Activated T-cell treated with anti-CD3 and anti-CD28 coated beads, Interleukin-2, amount 50 U/mL, for 1 hour (primary cell): ENCODE data around the gene TBC1D5.
"Not testable (repeated sequence)": the region's sequence is repeated elsewhere in the genome, so short reads cannot be mapped to it uniquely, and the experiment has no call there.

Experiments
- DNase-seq: peaks from one replicate; pipeline ENCODE4 v3.0.0-alpha.2; 2020

Gene TBC1D5

DNA sequence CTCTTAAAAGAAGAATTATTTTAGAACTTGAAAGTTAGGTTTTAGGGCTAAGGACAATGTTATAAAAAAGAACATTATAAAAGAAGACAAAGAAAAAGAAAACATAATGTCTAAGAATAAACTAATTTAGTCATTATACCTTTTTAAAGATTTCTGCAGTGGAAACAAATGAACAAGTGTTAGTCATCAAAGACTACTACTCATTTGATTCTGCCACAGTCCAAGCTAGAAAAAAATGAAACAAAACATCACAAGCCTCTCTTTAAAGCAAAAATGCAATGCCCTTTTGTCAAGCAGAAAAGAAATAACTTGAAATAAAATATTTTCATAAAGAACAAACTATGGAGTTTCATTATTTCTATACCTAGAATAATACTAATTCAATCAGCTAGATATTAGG lies 102.0 kb downstream of the TBC1D5 start:
- DNase-seq: no peak

DNA sequence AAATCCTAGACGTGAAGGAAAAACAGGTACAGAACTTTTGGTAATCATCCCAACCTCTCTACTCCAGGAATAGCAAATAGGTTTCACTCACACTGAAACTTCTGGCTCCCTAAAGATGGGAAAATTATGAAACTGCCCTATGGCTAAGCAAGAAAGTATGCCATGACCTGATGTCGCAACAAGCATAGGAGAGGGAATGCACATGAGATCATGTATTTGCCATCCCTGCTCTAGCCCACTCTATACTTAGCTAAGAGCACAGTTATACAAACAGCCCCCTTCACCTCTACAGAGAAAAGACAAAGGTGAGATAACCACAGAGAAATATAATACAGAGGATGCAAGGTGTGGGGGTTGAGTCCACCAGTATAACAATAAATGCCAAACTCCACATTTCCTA lies 102.7 kb downstream of the TBC1D5 start:
- no peak for DNase-seq

DNA sequence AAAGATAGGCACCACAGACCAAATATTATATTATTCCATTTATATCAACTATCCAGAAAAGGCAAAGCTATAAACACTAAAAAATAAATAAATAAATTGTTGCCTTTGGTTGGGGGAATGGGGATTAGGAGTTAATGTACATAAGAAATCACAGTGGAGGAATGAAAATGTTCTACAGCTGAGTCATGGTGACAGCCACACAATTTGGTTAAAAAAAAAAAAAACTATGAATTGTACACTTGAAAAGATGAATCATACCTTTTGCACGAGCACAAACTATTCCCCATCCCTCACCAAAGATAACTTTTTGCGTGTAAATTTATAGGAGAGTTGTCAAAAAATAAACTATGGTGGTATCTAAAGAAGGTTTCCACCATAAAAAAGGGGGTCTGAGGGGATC lies 103.2 kb downstream of the TBC1D5 start:
- no peak for DNase-seq

DNA sequence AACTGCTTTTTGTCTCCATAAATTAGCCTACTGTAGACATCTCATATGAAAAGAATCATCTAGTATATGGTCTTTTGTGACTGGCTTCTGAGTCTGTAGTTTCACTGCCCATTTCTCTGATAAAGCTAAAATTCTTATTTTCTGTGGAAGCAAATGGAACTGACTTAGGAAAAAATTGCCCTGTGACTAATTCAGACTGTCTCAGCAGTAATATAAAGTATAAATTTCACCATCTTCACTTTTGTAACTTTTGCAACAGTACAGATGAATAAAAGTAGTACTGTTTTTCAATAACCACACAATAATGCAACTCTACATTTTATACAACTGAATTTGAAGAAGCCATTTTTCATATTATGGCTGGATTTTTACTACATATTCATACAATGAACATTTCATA lies 104.1 kb downstream of the TBC1D5 start:
- no peak for DNase-seq

DNA sequence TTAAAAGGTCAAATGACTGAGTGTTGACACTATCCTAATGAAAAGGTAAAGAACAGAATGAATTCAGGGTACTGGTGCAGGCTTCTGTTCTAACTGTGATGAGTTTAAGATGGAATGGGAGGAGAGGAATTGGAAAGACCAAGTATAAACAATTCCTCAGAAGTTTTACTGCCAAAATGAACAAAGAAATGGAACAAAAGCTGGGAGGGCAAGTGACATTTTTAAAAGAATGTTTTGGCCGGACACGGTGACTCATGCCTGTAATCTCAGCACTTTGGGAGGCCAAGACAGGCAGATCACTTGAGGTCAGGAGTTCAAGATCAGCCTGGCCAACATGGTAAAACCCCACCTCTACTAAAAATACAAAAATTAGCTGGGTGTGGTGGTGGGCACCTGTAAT lies 106.8 kb downstream of the TBC1D5 start:
- not testable (repeated sequence) for DNase-seq

DNA sequence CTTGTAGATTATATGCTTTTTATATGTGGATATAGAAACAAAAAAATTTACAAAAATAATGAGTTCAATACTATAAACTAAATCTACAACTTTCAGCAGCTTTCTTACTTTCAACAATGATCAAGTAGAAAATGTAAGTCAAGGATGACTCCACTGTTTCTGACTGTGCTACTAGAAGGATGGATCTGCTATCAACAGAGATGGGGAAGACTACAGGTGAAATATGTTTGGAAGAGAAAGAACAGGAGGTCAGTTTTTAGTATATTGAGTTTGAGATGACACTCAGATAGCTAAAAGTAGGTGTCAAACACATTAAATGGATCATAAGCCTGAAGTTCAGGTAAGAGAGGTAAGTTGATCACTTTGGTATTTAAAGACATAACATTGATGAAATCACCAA lies 107.5 kb downstream of the TBC1D5 start:
- no peak for DNase-seq

DNA sequence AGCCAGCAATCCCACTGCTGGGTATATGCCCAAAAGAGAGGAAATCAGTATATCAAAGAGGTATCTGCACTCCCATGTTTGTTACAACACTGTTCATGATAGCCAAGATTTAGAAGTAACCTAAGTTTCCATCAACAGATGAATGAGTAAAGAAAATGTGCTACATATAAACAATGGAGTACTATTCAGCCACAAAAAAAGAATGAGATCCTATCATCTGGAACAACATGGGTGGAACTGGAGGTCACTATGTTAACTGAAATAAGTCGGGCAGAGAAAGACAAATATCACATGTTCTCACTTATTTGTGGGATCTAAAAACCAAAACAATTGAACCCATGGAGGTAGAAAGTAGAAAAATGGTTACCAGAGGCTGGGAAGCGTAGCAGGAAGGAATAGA lies 108.2 kb downstream of the TBC1D5 start:
- DNase-seq: no peak

DNA sequence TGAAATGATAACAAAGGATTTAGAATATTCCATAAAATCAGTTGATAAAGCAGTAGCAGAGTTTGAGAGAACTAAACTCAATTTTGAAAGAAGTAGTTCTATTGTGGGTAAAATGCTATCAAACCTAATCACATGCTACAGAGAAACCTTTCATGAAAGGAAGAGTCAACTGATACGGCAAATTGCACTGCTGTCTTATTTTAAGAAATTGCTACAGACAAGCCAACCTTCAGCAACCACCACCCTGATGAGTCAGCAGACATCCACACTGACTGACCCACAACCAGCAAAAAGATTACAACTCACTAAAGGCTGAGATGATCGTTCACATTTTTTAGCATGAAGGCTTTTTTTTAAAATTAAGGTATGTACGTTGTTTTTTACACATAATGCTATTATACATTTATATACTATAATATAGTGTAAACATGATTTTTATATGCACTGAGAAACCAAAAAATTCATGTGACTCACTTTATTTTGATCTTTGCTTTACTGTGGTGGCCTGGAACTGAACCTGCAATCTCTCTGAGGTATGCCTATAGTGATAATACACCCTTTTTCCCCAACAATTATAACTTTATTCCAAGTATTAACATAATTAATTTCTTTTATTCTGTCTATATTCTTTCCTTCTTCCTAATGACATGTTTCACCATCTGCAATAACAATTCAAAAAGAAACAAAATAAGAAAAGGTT lies 109.9 kb downstream of the TBC1D5 start:
- no peak for DNase-seq

DNA sequence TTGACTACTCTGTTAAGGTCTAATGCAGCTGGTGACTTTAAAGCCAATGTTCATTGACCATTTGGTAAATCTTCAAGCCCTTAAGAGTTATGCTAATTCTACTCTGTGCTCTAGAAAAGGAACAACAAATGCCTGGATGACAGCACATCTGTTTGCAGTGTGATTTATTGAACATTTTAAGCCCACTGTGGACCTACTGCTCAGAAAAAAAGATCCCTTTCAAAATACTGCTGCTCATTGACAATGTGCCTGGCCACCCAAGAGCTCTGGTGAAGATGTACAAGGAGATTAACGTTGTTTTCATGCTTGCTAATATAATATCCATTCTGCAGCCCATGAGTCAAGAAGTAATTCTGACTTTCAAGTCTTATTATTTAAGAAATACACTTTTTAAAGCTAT lies 110.8 kb downstream of the TBC1D5 start:
- DNase-seq: no peak

DNA sequence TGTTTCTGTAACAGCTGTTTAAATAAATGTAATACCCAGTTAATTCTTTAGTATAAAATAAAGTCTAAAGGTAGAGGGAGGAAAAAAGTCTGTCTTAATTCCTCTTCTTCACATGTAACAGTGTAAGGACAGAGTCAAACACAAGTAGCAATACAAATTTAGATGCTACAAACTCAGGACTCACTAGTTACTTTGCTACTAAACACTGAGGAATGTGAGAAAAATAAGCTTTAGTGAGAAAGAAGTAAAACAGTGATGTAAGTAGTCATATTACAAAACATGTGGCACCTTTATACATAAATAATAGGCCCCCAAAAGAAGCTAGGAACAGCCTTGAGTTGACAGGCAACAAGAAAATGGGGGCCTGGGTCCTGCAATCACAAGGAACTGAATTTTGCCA lies 113.0 kb downstream of the TBC1D5 start:
- no peak for DNase-seq

DNA sequence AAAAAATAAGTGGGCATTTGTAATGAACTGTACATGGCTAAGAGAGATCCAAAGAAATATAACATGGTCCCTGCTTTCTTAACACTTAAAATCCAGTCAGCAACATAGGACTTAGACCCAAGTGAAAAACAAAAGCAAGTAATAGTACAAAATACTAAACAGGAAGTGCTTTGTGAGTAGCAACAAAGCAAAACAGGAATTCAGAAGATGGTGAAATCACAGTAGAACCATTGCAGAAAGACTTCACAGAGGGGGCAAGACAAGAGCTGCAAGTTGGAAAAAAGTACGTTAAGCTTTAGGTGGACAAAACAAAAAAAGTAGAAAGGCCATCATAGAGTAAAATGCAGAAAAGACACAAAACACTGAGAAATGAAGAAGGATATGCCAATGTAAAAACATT lies 116.0 kb downstream of the TBC1D5 start:
- no peak for DNase-seq

DNA sequence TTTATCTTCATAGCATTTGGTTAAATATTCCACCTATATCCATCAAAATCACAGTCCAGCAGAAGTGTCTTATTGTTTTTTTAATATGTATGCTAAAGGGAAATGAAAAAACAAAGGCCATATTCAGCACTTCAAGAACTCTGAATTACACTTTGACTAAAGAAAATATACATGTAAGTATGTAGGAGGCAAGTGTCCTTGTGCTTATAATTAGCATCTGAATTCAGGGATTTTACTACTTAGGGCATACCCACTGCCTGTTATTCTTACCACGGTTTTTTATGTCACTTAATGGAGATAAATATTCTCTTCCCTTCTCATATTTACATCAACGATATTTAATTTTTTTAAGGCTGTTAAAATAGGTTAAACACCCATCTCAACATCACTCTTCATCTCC lies 117.3 kb downstream of the TBC1D5 start:
- DNase-seq: no peak

DNA sequence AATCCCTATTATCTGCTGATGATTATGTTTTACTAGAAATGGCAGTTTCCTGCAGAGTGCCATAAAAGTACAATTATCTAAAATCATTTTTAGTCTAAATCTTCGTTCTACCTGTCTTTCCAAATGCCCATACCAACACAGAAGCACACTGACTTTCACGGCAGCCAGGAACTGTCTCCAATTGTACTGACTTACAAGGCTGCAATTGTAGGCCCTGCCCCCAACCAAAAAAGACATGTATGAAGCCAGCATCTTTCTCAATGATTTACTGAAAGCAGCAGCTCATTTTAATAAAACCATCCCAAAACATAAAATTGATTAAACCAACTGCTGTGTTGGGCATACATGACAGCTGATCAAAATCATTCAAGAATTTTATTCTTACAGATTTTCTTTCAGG lies 119.0 kb downstream of the TBC1D5 start:
- no peak for DNase-seq

DNA sequence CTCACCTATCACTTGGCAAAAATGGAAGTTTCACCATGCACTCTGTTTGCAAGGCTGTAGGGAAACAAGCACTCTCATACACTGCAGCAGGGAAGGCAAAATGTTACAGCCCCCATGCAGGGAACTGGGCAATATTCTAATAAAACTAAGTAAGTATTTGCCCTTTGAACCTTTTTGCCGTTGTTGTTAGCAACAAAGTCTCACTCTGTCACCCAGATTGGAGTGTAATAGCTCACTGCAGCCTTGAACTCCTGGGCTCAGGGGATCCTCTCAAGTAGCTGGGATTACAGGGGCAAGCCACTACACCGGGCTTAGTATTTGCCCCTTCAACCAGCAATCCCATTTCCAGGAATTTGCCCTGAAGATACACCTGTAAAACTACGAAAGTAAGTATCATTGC lies 122.5 kb downstream of the TBC1D5 start:
- DNase-seq: no peak

DNA sequence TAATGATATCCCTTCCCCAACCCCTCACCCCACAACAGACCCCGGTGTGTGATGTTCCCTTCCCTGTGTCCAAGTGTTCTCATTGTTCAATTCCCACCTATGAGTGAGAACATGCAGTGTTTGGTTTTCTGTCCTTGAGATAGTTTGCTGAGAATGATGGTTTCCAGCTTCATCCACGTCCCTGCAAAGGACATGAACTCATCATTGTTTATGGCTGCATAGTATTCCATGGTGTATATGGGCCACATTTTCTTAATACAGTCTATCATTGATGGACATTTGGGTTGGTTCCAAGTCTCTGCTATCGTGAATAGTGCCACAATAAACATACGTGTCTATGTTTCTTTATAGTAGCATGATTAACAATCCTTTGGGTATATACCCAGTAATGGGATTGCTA lies 129.4 kb downstream of the TBC1D5 start:
- DNase-seq: not testable (repeated sequence)

DNA sequence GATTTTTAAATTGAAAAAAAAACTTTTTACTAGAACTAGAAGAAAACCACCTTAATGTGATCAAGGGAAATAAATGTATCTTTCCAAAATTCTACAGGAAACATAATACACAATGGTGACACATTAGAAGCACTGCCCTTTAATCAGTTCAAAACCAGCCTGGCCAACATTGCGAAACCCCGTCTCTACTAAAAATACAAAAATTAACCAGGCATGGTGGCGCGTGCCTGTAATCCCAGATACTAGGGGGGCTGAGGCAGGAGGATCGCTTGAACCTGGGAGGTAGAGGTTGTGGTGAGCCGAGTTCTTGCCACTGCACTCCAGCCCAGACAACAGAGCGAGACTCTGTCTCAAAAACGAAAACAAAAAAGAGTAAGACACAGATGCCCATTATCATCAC lies 134.5 kb downstream of the TBC1D5 start:
- DNase-seq: no peak

DNA sequence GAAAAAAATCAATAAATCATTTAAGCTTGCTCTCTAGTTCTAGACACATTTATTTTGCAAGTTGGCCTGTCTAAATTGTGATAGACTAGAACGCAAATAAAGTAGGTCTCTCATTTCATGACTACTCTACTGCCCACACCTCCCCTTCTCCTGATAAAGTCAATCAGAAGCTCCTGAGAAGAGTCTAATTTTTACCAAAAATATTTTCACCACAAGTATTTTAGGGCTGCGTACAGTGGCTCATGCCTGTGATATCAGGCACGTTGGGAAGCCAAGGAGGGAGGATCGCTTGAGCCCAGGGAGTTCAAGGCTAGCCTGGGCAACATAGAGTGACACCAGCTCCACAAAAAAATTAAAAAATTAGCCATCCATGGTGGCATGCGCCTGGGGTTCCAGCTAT lies 136.5 kb downstream of the TBC1D5 start:
- no peak for DNase-seq

DNA sequence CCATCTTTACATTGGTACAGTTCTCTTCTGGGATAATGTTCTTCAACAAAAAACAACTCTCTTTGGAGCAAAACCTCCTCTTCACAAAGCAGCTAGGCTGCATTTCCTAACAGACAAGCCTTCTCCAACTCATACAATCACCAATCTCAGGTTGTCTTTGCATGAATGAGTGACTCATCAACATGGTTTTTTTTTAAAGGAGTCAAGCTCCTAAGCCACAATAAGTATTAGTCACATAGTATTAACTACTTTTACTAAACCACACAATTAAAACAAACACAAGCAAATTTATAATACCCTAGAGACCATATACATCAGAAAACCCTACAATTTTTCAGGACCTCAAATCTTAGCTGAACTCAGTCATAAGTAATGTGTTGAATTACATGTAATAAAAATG lies 137.4 kb downstream of the TBC1D5 start:
- no peak for DNase-seq

DNA sequence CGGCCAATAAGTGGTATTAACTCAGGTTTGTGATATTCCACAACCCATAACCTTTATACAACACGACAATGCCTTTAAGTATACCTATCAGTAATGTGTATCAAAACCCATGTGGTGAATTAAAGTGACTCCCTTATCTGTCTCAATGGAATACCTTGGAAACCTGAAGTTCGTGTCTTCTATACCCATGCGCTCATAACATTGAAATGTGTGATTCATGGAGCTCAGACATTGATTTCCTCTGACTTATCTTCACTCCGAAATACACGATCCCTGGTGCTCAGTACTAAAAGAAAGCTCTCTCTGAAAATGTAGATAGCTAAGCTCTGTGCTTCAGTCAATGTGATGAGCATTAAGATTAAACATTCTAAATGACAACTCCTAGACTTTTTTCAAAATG lies 140.3 kb downstream of the TBC1D5 start:
- DNase-seq: no peak

DNA sequence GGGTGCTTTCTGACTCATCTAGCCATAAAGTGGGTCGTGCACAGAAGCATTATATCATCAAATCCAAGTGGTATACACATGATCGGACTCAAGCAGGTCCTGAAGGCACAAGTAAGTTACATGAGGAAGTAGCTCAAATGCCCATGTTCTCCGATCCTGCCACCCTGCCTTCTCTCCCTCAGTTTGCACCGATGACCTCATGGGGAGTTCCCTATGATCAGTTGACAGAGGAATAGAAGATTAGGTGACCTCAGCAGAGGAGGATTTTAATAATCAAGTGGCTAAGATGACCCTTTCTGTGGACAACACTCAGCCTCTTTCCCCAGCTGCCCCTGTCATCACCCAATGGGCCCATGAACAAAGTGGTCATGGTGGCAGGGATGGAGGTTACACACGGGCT lies 149.5 kb downstream of the TBC1D5 start:
- DNase-seq: no peak

DNA sequence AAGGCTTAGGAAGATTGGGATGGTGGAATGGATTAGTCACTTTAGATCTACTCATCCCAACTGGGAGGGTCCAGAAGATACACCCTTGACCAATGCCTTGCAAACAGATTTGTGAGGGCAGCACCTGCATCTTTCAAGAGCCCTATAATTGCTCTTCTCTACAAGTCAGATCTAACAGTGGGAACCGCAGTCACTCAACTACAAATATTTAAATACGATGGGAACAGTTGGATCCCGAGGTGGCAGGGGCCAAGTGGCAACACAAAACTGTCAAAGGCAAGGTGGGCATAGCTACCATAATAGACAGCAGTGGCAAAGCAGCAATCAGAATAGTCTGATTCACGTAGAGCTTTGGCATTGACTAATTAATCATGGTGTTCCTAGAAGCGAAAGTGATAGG lies 152.0 kb downstream of the TBC1D5 start:
- DNase-seq: no peak

DNA sequence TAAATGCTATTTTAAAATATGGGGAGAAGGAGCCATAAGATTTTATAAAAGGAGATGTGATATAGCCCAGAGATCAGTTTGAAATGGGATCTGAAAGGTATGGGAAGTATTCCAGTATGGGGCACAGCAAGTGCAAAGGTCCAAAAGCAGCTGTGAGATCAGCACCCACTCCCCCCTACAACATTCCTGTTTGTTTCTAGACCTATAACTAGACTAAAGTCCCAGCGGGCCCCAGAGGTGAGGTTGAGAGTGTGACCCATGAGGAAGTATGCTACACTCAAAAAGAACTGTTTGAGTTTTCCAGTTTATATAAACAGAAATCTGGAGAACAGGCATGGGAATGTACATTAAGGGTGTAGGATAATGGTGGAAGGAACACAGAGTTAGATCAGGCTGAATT lies 152.5 kb downstream of the TBC1D5 start:
- no peak for DNase-seq

DNA sequence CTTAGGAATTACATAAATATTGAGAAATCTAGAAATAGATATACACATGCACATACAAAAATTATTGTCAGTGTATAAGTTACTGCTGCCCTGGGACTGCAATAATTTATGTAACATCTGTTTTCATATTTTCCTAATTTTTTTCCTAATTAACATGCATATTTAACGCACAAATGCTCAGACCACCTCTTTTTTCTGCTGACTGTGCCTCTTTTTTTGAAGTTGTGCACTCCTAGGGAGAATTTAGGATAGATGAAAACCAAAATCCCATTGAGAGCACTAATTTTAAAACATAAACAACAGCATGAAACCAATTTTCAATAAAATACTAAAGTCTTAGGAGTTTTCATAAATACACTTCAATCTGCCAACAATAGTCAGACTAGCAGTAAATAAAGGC lies 154.0 kb downstream of the TBC1D5 start:
- DNase-seq: no peak

DNA sequence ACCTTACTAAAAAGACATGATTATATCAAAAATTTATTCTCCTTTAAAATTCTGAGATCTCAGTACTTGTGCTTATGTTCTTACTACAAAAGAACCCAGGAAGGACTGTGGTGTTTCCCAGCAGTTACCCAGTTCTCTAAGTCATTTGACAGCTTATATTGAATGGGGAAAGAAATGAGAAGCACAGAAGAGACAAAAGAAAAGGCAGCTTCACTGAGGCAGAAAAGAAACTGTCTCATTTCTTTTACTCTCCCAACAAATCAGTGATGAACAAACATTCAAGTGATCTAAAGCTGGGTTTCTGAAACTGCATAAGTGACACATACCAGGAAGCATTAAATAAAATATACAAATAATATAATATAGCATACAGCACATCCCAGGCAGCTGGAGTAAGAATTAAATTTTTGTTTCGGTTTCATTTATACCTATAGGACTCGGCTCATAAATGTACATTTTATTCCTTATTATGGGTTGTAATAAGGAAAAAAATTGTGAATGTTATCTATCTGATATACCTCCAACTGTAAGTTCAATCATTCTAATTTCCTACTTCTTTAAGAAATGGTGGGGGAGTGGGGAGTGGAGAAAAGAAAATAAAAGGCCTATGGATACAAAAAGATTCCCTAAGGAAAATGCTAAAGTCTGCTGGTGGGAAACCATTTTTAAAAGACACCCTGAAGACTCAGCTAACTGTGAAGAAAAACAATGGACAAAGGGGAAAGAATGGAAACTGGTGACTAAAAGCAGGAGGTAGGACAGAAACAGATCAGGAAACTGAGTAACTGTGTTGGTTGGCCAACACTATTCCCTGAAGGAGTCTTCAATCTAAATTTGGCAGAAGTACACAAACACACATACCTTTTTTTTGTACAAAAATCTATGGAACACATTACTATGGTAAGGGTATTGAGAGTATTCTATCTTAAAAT lies 156.8 kb downstream of the TBC1D5 start:
- DNase-seq: no peak

DNA sequence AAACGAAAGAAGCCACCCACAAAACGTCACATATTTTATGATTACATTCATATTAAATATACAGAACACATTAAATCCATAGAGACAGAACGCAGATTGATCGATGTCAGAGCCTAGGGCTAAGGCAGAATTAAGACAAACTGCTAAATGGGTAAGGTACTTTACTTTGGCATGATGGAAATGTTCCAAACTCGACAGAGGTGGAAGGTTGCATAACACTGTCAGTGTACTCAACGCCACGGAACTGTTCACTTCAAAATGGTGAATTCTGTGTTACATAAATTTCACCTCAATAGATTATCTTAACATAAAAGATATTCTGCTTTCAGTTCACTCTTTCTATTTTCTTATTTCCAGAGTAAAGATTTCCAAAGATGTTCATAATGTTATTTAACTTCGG lies 158.4 kb downstream of the TBC1D5 start:
- DNase-seq: no peak
